ENCODE measurements around the gene BLID.
A peak's percentile ranks its signal among the peaks of the same experiment; 100 is the strongest.

BLID gene

GRCh38 chr11:122077459-122077858 is 38.6 kb downstream of the BLID start:
- DNase-seq: no peak

DNA sequence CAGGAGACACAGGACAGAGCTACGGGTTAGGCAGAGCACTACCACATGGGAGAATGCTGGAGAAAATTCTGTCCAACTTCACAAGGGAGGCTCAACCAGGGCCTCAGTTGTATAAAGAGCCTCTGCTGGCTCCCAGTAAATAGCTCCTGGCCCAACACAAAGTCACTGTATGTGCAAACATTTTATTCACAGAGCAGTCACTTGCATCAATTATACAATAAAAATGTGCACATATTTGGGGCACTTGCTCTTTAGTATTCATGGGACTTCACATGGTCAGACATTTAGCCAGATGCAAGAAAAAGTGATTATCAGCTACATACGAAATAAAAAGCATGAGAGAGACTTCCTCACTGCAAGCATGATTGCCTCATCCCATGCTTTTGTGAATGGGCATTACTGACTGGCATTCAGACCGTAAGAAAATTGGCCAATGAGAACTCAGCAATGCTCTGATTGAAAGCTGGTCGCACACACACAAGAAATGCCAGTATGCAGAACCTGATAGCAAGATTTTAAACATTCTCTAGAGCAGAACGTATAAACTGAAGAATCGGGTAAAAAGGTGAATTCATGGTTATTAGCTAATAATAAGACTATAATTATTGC is 39.4 kb downstream of the BLID start:
- no peak for DNase-seq

DNA sequence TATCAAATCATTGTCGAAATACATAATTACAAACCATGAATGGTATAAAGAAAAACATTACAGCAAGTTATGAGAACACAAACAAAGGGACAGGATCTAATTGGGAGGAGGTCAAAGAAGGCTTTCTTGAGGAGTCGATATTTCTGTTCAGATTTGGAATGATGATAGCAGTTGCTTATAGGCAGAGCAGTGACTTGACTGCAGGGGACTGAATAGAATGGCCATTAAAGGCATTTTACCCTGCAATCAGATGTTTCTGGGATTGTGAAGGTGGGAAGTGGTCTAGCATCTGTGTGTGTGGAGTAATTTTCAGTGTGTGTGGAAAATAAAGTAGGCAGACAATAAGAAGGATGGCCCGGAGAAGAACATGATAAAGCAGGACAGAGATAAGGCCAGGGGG is 41.0 kb downstream of the BLID start:
- no peak for DNase-seq

DNA sequence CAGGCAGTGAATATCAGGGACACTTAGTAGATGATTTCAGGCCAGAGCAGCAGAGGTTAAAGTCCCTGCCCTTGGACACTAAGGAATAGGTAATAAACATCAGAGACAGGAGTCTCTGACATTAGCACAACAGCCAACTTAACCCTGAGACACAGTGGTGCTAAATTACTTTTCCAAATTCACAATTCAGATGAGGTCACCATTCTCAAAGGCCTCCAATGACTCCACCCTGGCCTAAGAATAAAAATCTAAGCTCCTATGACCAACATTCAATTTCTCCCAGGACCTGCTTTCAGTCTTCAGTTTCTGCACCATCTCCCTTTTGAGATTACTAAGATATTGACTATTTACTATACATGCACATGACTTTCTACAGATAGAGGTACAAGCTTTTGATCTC is 42.0 kb downstream of the BLID start:
- DNase-seq: no peak

DNA sequence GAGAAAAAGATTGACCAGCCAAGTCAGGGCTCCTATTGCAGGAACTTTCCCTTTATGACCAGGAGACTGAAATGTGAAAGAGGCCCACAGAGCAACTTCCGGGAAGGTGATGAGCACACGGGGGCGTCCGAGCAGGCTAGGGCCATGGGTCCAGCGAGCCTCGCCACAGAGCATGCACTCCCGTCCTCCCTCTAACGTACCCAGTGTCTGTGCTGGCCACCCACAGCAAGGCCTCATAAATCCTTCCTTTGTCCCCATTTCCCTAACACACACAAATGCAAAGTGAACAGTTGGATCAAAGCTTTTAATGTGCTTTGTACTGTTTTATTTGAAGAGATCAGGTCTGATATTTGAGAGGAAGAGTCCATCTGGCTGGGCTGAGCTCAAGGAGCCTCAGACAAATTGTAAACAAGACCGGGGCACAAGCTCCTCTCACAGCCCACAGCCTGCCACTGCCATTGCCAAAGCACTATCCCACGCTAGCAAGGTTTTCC is 44.3 kb downstream of the BLID start:
- no peak for DNase-seq

DNA sequence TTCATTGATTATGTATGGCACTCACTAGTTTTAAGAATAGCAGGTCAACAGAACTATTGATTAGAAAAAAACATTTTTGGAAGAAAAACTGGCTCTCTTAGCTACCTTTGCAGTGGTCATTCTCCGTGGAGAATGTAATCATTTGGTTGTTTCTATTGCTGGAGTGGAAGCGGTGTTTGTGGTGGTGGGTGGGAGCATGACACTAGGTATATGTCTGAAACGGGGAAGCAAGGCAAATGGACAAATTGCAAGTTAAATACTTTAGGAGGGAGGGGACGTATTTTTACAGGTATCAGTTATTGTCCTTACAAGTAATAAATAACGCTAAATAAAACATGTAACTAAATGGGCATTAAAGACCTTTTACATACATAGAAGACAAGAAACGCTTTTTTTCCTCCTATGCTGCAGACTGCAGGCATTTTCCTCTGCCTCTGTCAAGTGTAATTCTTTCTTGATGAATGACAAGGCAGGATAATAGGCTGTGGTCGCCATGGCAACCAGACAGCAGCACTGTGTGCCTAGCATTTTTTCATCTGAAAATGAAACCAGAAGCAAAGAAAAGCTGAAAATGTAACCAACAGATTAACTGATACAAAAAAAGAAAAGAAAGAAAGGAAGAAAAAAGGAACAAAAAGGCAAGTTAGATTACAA is 46.2 kb downstream of the BLID start:
- peak in 1 of 4 experiments; percentile 4 for DNase-seq

DNA sequence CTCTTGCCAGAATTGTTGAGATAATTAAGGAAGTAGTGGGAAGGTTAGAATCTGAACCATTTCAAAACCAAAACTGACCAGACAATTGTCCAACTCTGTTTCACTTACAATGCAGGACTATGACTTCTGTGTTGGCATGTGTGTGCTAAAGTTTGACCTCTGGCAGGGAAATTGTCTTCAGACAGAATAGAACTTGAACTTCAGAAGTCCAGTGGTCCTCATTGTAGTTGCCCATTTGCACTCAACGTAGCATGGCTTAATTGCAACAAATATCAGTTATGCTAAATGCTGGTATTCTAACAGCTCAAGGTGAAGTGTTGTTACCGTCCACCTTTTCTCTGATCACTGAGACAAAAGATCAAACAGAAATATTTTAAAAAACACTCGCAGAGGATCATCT is 47.2 kb downstream of the BLID start:
- no peak for DNase-seq

DNA sequence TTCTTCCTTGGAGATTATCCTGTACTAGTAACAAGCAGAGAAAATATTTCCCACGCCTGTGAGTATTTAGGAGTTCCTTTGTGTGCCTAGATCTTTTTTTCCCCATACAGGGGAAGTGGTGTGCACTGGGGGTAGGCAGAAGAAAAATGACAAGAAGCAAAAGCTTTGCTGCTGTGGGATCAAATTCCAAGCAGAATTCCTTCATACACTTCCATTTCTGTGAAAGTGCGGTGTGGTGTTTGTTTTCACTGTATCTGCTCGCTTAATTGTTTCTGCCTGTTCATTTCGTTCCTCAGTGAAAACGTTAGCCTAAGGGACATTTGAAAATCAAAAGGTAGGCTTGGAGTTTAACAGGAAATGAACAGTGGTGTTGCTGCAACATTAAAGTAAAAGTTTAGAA is 47.9 kb downstream of the BLID start:
- no peak for DNase-seq
